ENCODE measurements around the gene KRTAP27-1. TPM values are rescaled to one million over a fixed set of nuclear protein-coding genes. Genes with fewer than 3 reads are reported as not detected.

Gene KRTAP27-1
- total RNA-seq, 4 donors from 2014 or later, result not detected

DNA sequence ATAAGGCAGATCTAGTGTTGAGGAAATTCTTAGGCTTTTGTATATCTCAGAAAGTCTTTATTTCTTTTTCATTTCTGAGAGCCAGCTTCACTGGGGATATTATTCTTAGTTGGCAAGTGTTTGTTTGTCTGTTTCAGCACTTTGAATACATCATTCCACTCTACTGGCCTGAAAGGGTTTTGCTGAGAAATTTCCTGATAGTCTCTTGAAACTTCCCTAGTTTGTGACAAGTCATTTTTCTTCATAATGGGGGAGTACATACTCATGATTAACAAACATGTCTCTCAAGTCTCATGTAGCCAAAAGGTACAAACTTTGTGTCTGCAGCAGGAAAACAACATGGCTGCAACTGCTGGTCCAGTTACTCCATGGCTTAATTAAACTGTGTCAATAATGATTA lies 11.1 kb downstream of the KRTAP27-1 start:
- TF ChIP-seq, protein P1, sequence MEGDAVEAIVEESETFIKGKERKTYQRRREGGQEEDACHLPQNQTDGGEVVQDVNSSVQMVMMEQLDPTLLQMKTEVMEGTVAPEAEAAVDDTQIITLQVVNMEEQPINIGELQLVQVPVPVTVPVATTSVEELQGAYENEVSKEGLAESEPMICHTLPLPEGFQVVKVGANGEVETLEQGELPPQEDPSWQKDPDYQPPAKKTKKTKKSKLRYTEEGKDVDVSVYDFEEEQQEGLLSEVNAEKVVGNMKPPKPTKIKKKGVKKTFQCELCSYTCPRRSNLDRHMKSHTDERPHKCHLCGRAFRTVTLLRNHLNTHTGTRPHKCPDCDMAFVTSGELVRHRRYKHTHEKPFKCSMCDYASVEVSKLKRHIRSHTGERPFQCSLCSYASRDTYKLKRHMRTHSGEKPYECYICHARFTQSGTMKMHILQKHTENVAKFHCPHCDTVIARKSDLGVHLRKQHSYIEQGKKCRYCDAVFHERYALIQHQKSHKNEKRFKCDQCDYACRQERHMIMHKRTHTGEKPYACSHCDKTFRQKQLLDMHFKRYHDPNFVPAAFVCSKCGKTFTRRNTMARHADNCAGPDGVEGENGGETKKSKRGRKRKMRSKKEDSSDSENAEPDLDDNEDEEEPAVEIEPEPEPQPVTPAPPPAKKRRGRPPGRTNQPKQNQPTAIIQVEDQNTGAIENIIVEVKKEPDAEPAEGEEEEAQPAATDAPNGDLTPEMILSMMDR (IDR thresholded peaks at IDR 0.05), result no peak
- no peak for TF ChIP-seq POLR2A (IDR thresholded peaks at IDR 0.05)
- intact Hi-C loops (cut with DNase I; ENCODE audit: low total_unique reads), result no loop called here
- no peak for DNase-seq (ENCODE audit: low spot score in 2 of 2)

DNA sequence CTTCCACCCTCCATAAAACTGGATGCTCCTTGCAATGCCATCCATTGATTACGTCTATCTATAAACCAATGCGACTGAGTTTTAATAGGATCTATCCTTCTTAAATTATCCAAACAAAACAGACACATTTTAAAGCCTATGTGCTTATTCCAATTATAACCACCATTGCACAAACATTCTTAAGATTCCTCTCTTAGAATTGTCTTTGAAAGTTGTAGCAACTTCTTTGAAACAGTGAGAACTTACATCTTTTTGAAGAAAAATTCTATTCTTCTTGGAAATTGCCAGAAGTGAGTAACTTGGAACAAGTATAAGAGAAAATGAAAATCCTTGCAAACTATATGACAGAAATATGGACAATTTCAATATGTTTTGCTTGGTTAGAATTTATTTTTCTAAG lies 17.3 kb downstream of the KRTAP27-1 start, which contains the start of gene KRTAP26-1:
Gene KRTAP26-1, minus strand, starts transcription at position 101 of the 400 bp plus-strand sequence. CDS start 280 bp downstream, outside the sequence.
- TF ChIP-seq, protein P1 (IDR thresholded peaks at IDR 0.05), result no peak
- no peak for TF ChIP-seq POLR2A (IDR thresholded peaks at IDR 0.05)
- intact Hi-C loops (cut with DNase I; ENCODE audit: low total_unique reads), result no loop called here
- no peak for DNase-seq (ENCODE audit: low spot score in 2 of 2)
- no peak within 1 kb of the TSS for H3K4me3 ChIP-seq (ENCODE audit: low read depth, poor library complexity, severe bottlenecking)
- 84 to 95% methylated on average over 2 of the region's 2 CpGs for WGBS, 2 donors

More for the DNA sequence above, 11.1 kb downstream of the KRTAP27-1 start:
- no peak overlapping the region for H3K4me3 ChIP-seq (ENCODE audit: low read depth, poor library complexity, severe bottlenecking)

DNA sequence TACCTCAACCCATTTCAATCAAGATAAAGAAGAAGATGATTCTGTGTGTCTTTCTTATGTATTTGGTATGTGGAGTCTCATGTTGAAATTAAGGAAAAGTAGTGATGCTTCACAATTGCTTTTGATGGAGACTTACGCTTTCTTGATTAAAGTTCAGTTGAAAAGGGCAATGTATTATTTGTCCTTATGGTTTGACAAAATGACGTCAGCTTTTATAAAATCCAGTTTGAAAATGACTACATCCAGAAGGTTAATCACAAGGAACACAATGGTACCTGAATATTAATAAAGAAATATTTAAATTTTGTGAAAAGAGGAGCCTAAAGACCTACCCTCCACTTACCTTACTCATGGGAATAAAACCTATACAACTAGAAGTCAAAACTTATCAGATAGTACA lies 21.8 kb downstream of the KRTAP27-1 start:
- intact Hi-C loops (cut with DNase I; ENCODE audit: low total_unique reads), result no loop called here
- H3K4me3 ChIP-seq (ENCODE audit: low read depth, poor library complexity, severe bottlenecking), result no peak overlapping the region
- 92 to 94% methylated on average over 2 of the region's 2 CpGs for WGBS, 2 donors
- no peak for DNase-seq (ENCODE audit: low spot score in 2 of 2)
- TF ChIP-seq POLR2A (IDR thresholded peaks at IDR 0.05), result no peak
- TF ChIP-seq, protein P1 (IDR thresholded peaks at IDR 0.05), result no peak

DNA sequence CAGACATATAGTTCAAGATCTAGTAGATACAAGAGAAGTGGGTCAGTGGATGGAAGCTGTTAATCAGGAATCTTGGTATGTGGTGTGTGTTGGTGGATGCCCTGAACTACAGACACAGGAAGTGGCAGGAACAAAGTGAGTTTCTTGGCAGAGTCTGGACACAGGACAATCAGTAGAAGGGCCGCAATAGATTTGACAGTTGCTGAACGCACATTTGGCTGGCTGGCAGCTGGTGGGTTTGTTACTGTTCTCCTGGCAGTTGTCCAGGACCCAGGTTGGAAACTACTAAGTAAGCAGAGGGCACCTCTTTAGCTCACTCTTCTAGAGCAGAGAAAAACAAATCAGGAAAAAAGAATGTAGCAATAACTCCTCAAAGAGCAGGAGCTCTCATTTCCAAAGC lies 30.6 kb downstream of the KRTAP27-1 start:
- H3K4me3 ChIP-seq (ENCODE audit: low read depth, poor library complexity, severe bottlenecking), result no peak overlapping the region
- TF ChIP-seq, protein P1 (IDR thresholded peaks at IDR 0.05), result no peak
- intact Hi-C loops (cut with DNase I; ENCODE audit: low total_unique reads), result no loop called here
- DNase-seq (ENCODE audit: low spot score in 2 of 2), result no peak
- WGBS, 2 donors, result 51 to 56% methylated on average over 2 of the region's 2 CpGs

DNA sequence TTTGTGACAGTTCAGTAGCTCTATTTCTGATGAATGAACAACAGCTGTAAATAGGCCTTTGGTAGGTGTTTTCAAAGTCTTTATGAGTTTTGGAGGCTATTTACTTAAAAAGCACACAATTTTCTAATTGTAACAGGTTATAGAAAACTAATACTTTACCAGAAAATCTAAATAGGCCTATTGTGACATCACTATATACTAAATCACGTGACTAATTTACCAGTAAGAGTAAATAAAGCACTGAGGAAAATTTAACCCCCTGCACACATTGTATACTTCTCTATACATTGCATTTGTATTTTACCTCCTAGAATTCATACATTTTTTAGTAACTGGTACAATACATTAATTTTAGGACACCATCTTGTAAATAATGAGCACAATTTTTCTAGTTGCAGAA lies 32.4 kb downstream of the KRTAP27-1 start:
- DNase-seq (ENCODE audit: low spot score in 2 of 2), result no peak
- intact Hi-C loops (cut with DNase I; ENCODE audit: low total_unique reads), result no loop called here
- WGBS, 2 donors, result 55% methylated on average over 1 of the region's 1 CpG
- H3K4me3 ChIP-seq (ENCODE audit: low read depth, poor library complexity, severe bottlenecking), result no peak overlapping the region
- TF ChIP-seq, protein P1 (IDR thresholded peaks at IDR 0.05), result no peak
- no peak for TF ChIP-seq POLR2A (IDR thresholded peaks at IDR 0.05)

DNA sequence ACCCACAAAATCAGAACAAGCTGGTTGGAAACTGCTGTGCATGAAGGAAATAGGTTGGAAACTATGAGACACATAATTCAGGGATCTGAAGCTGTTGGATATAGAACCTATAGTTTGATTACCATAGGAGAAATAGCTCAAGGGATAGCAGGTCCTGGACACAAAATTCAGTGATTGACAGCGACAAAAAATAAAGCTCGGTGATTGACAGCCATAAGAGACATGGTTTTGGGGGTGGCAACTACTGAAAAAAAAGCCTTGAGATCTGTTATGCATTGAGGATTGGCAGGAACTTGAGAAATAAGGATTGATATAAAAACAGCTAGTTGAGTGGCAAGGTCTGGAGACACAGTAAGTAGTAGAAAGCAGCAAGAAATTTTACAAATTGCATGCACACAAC lies 48.3 kb downstream of the KRTAP27-1 start, which contains the start of gene KRTAP25-1:
Gene KRTAP25-1, minus strand, starts transcription at position 300 of the 400 bp plus-strand sequence. Its CDS starts 24 bp downstream, at position 276.
- TF ChIP-seq, protein P1 (IDR thresholded peaks at IDR 0.05), result no peak
- no peak for TF ChIP-seq POLR2A (IDR thresholded peaks at IDR 0.05)
- 92 to 94% methylated on average over 2 of the region's 2 CpGs for WGBS, 2 donors
- intact Hi-C loops (cut with DNase I; ENCODE audit: low total_unique reads), result no loop called here
- DNase-seq (ENCODE audit: low spot score in 2 of 2), result no peak
- no peak within 1 kb of the TSS for H3K4me3 ChIP-seq (ENCODE audit: low read depth, poor library complexity, severe bottlenecking)
